Stimulated activated CD4-positive, alpha-beta T cell treated with anti-CD3 and anti-CD28 coated beads, Interleukin-1b, Interleukin-23, amount 100 ng/mL, for 48 hours (primary cell): ENCODE measurements around the gene POLR3B.
"Not testable (repeated sequence)": the region's sequence is repeated elsewhere in the genome, so short reads cannot be mapped to it uniquely, and the experiment has no call there.

ENCODE experiments used
- DNase-seq: peaks from one replicate; pipeline ENCODE4 v3.0.0-alpha.2; 2020

The POLR3B gene

DNA sequence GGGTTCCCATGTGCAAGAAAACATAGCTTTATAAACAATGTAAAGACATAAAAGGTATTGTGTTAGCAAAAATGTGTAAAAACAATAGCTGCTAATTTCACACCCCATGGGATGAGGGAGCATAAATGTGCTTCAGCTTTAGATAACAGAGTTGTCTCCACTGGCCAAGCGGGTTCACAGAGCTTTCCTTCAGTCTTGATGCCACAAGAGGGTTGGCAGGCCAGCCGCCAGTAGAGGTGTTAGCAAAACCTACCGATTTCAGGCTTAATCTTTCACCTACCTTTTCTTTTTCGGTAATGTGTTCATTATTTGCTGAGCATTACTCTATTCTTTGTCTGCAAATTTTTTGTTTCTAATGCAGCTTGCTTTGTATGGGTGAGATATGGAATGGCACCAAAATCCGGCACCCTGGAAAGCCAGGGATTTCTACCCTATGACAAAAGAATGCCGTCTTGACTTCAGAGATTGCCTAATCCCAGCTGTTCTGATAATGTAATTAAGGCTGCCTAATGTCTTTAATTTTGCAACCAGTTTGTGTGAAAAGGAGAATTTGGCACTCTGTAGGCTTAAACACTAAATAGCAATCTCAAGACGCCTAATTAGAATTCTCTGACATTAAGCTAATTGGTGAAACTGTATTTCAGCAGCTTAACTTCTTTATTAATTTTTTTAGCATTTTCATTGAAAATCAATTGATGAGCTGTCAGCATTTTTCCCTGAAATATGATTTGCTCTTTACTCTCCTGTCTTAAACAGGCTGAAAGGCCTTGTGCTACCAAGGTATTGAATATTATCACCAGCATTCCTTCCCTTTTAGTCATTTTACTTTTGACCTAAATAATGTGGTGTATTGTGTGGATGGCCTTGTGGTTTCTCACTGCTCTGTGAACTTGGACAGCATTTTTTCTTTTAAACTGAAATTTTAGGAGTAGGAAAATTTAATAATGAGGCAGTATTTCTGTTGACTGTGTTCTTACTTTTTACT, 60.7 kb downstream of the POLR3B start:
- no peak for DNase-seq

DNA sequence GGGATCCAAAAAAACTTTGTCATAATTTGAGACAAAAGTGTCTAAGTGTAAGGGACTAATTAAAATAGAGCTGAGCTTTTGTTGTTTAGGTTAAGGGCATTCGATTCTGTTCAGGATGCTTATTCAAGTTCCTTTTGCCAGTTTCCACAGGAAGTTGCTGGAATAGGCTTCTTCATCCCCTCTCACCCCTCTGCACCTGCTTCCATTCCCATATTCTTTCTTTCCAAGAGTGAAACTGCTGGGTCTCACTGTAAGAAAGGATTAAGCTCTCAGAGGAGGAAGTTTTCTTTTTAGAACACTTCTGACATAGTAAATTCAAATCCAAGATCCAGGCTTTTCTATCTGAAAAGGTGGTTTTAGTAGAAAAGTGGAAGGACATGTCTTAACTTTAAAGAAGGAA, 61.4 kb downstream of the POLR3B start:
- DNase-seq: no peak

DNA sequence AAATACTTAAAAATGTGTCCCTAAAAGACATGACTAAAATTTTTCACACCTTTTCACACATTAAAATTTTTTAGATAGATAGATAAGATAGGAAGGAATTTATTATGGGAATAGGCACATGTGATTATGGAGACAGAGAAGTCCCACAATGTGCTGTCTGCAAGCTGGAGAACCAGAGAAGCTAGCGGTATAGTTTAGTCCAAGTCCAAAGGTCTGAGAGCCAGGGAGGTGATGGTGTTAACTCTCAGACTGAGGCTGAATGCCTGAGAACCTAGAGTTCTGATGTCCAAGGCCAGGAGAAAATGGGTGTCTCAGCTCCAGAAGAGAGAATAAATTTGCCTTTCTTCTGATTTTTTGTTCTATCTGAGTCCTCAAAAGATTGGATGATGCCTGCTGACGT, 65.7 kb downstream of the POLR3B start:
- DNase-seq: no peak

DNA sequence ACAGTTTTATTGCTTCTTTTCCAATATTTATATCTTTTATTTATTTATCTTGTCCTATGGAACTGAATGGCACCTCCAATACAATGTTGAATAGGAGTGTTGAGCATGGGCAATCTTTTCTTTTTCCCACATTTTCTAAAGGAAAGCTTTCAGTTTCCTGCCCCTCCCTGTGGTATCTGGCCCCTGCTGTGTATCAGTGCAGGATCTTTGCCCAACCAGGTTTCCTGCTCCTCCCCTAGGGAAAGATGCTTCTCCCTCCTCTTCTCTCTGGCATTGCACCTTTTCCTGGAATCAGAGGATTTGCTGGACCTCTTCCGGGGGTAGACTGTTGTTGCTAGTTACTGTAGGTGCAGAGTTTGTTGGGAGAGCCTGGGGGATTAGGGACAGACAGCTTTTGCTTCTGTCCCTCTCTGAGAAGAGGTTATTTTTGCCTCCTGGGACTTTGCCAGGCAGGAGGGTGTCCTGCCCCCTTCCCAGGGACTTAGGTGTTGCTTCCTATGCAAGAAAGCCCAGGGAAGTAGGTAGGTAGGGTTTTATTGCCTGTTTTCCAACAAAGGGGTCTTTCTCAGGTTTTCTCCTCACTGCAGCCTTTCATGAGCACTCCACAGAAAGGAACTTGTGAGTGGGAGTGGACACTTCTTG, 67.6 kb downstream of the POLR3B start:
- no peak for DNase-seq

DNA sequence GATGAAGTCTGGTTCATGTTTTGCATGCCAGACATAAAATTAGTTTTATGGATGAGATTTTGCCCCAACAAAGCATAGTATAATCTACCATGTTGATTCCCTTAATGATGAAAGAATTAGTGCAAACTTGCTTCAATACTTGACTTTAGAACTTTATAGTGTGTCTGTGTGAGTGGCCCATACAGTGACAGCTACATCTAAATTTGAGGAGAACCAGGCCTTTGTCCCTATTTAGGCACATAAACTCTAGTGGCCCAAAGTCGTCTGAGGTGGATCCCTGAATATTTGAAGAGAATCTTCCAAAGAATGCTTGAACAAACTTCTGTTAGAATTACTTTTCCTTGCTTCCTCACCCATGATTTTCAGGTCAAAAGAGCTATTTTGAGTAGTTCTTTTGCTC, 70.4 kb downstream of the POLR3B start:
- DNase-seq: no peak

DNA sequence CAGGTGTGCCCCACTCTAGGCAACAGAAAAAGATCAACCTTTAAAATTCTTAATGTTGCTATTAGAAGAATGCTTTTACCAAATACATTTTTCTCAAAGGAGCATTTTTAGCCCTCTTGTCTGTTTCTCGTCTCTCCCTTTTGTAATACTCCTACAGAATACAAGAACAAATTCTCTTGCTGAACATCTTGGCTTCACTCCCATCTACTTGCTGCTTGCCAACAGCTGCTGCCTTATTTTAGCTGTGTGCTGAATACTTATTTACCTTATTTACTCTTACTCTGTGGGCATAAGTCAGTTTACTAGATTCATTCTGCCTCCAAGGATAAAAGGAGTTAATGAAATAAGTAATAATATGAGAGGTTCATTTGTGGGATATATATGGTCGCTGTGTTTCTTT, 70.8 kb downstream of the POLR3B start:
- no peak for DNase-seq

DNA sequence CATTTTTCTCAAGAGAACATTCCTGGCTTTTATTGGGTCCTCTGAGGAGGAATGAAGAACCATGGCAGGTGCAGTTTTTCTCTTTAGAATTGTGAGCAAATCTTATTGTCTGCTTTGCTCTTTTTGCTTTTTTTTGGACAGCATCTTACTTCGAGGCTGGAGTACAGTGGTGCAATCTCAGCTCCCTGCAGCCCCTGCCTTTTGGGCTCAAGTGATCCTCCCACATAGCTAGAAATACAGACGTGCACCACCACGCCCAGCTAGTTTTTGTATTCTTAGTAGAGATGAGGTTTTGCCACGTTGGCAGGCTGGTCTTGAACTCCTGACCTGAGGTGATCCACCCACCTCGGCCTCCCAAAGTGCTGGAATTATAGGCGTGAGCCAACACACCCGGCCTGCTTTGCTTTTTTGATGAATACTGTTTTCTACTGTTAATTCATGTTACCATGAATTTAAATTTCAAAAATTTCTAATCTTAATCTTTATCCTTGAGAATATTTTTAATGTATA, 71.5 kb downstream of the POLR3B start:
- no peak for DNase-seq

DNA sequence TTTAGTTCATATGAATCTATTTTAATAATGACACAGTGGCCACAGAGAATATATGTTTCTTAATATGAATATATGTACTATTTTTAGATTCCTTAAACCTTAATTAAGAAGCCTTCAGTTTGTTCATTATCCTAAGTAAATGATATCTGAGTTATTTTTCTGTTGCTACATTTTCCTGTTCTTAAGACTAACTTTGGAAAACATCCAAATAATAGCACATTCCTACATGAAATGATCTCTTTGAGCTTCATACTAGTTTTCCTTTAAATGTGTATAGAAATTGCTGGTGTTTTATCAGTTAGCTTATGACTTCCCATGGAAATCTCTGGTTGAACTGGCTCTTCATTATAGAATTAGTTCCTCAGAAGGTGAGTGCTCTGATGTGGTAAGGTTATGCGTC, 72.1 kb downstream of the POLR3B start:
- no peak for DNase-seq

DNA sequence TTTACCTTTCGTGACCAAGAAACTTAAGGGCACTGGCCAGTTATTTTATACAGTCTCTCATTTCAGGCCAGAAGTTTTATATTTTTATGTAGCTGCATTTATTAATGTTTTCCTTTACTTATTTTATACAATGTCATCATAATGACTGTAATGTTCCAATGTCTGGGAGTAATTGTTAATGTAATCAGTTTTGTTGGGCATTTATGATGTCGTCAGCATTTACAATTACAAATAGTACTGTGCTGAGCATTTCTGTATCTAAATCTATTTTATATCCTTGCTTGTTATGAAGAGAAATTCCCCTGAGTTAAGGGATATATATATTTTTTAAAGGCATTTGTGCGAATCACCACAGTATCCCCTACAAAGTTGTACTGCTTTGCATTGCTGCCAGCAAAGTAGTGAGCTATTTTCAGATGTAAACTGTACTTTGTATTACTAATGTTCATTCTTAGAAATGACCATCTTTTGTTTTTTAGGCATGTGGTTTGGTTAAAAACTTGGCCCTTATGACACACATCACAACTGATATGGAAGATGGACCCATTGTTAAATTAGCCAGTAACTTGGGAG, 74.4 kb downstream of the POLR3B start:
- no peak for DNase-seq

DNA sequence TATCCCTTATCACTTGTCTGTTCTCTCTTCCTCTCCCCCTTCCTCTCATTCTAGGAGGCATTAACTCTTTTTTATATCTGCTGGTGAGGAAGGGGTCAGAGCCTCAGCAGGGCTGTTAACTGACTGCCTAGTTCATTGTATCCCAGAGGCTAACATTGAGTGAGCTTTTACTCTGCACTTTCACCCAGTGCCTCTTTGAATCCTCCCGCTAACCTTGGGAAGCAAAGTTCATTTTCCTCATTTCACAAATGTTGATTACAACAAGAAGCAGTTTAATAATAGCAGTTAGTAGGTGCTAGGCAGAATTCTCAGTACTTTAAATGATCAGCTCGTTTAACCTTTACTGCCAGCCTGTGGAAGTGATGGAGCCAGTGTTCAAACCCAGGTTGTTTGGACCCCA, 75.5 kb downstream of the POLR3B start:
- no peak for DNase-seq

DNA sequence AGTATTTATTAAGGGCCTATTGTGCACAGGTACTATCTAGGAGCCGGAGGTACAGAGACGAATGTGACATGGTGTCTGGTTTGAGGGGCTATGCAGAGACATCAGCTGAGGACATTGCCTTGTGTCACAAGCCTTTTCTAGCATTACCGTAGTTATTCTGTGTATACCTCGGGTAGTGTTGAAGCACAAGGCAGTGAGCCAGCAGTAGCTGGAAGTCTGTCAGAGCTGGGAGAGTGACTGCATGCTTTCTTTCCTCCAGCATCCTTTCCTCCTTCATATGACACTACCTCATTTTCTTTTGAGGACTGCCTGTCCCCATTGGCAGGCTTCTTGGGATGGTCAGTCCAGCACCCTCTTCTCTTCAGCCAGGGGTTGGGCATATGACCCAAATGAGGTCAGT, 77.0 kb downstream of the POLR3B start:
- DNase-seq: no peak

DNA sequence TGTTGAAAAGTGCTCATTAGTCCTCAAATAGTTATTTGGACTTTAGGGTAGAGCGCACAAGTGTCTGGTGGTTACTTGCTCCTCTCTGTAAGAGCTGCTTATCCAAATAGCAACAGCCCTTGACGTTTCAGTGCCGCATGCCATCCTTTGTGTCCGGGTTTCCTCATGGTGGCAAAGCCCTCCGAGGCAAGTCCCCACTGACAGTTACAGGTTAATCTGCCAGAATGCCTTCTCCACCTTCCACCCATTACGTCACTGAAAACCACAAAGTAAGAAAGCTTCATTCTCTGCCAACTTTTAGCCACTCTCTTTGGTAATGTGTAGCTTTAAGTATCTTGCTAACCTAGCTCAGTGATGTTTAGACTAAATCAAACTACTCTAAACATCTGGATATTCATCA, 78.6 kb downstream of the POLR3B start:
- DNase-seq: no peak

DNA sequence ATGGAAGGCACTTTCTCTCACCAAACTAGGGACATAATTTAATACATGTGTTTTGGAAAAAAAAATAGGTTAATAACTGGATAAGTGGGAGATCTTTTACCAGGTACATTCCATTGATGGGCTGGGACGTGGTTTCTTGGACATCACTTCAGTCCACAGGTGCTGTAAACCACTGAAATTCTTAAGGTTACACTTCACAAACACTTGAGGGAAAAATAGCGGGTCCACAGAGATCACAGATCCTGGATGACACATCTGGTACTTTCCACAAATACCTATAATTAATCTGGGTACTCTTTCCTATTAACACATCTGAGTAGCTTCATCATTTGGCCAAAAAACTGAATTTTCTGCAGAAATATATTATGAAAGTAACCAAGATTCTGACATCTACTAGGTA, 85.0 kb downstream of the POLR3B start:
- DNase-seq: no peak

DNA sequence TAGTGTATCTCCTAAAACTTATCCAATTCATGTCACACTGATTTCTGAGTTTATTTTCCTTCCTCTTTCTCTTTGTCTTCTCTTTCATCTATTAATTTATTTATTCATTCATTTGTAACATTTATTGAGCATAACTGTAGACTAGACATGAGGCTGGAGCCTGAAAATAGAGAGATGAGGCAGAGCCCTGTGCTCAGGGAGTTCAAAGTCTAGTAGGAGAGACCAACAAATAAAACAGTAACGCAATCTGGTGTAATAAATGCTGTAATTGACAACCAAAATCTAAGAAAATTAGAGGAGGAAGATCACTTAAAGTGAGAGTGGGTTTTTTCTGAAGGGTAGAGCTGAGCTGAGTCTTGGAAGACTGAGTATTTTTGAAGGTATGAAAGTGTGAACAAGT, 87.5 kb downstream of the POLR3B start:
- DNase-seq: no peak

DNA sequence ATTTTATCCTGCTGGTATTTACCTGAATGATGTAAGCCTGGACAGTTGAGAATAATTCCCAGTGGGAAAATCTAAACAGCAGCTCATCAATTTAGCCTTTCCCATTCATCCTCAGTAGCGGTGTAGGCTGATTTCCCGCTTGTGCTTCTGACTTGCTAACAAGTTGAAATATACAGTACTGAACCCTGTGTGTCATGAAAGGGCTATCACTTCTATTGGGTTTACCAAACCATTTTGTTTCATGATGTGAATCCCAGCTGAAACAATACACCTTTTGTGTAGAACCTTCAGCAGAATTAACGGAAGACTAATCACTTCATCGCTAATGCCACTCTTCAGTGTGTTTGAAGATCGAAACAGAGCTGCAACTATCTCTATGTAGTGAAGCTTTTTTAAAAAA, 88.4 kb downstream of the POLR3B start:
- DNase-seq: no peak

DNA sequence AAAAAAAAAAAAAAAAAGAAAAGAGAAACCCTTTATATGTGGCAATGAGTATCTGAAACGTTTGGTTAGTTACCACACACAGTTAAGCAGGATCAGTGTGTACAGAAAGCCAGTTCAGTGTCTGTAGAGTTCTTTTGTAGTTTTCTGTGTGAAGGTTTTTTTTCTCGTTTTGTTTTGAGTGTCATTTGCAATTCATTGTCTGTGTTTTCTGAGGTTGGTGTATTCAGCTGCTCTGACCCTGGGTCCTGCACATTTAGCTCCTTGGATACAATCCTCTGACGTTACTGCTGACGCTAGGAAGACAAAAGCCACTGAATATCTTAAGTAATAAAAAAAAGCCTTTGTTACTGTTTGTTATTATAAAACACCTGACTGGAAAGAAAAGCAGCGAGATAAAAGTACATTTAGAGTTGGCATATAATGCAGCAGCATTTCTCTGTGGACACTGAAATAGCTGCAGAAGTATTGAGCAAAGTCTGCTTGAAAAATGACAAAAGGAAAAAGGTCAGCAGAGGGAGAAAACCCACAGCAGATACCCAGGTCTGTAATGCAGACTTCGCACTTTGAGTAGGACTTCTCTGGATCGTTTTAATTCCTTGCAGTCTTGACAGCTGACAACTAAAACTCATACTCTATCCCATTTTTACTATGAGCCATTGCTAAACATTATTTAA, 89.0 kb downstream of the POLR3B start:
- no peak for DNase-seq

DNA sequence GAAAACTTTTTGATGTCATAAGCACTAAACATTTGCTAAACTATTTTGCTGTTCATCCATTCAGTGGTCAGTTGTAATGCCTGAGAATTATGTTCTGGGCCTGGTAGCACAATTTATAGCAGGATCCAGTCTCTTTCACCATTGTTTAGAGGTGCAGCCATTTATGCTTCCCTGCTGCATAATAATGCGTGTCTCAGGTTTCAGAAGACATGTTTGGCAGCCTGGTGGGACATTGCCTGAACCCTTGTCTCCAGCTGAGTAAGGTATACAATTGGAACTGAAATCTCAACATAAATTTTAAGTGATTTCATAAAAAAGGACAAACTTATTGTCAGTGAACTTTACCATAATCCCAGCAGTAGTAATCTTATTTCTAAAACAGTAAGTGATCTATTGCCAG, 94.8 kb downstream of the POLR3B start:
- DNase-seq: no peak

DNA sequence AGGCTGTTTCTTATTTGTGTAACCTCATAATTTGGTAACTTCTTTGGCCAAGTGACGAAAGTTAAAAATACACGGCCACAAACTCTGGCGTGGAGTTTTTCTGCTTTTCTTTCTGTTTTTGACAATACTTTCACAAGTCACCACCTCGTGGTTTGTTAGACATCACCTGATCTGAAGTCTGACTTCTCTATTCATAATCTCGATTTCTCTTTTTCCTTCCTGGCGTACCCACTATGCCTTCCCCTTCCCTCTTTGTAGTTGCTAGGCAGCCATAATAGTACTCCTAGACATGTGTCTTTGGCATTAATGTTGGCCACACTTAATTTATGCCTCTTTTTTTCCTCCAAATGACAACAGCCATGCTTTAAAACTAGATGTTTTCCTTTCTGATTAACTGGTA, 97.6 kb downstream of the POLR3B start:
- DNase-seq: no peak

DNA sequence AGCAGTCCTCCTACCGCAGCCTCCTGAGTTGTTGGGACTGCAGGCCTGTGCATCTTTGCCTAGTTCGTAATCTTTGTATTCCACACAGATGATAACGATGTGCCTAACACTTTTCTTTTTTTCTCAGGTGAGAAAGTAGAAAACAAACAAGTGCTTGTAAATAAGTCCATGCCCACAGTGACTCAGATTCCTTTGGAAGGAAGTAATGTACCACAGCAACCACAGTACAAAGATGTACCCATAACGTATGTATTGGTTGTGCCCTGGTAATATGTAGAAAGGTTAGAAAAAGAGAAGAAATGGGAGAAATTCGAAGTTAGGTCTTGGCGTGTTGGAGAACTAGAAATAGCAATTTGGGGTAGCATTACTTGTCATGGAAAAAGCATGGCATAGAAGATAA, 101.6 kb downstream of the POLR3B start:
- no peak for DNase-seq

DNA sequence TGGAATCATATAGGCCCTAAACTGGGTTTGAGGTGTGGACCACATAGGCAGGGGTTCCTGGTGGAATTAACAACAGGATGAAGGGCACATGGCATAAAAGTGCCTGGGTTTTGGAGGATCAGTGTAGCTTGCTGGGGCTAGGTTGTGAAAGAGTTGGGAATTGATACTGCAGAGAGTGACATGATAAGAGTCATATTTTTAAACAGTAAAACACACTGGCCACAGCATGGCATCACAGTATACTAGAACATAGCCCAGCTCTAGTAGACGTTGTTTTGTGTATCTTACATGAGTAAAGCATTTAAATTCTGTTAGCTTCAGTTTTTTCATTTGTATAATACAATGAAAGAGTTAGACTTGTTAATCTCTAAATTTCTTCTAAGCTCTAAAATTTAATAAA, 102.0 kb downstream of the POLR3B start:
- DNase-seq: no peak

DNA sequence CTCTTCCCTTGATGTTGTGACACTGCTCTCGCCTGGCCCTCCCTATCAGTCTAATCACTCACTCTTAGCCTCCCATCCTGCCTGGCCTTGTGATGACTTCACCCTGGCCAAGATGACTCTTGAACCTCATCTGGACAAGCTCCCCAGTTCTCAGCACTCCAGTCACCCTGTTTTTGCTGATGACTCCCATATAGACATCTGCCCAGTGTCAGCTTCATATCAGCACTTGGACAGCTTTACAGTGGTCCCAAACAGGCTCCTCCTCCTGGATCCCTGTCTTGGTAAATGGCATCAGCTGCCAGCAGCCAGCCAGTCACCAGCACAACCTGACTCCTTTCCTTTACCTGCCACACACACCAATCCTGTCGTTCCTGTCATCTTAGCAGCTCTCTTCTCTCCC, 104.2 kb downstream of the POLR3B start:
- DNase-seq: no peak

DNA sequence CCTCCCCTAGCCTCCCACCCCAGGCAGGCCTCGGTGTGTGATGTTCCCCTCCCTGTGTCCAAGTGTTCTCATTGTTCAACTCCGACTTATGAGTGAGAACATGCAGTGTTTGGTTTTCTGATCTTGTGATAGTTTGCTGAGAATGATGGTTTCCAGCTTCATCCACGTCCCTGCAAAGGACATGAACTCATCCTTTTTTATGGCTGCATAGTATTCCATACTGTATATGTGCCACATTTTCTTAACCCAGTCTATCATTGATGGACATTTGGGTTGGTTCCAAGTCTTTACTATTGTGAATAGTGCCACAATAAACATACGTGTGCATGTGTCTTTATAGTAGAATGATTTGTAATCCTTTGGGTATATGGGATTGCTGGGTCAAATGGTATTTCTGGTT, 108.1 kb downstream of the POLR3B start:
- not testable (repeated sequence) for DNase-seq

DNA sequence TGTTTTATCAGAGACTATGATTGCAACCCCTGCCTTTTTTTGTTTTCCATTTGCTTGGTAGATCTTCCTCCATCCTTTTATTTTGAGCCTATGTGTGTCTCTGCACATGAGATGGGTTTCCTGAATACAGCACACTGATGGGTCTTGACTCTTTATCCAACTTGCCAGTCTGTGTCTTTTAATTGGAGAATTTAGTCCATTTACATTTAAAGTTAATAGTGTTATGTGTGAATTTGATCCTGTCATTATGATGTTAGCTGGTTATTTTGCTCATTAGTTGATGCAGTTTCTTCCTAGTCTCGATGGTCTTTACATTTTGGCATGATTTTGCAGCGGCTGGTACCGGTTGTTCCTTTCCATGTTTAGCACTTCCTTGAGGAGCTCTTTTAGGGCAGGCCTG, 118.1 kb downstream of the POLR3B start:
- DNase-seq: not testable (repeated sequence)
